Stimulated activated CD8-positive, alpha-beta memory T cell treated with anti-CD3 and anti-CD28 coated beads, Interleukin-15, amount 100 ng/mL, for 48 hours (primary cell): Measurements from ENCODE around the gene FBF1.
"Not testable (repeated sequence)": the region's sequence is repeated elsewhere in the genome, so short reads cannot be mapped to it uniquely, and the experiment has no call there.

Source experiments
- DNase-seq, 2 donors: peaks; one replicate each; pipeline ENCODE4 v3.0.0-alpha.2; 2020; ENCODE audit warnings: low read depth in 2 of 2

The FBF1 gene

GRCh38 chr17:75940727-75941441 lies at the start of gene FBF1:
TSS of gene FBF1 (minus strand) at chr17:75941042. CDS start at chr17:75938149, 2,893 bp downstream.
- peak; percentile 87 to 88 for DNase-seq

GRCh38 chr17:75987041-75987440 lies 46.2 kb upstream of the FBF1 start:
- DNase-seq = no peak

- DNase-seq = no peak
Measured at GRCh38 chr17:75985986-75986385, 45.1 kb upstream of the FBF1 start.

- no peak for DNase-seq
Measured at GRCh38 chr17:75983501-75984181, 42.8 kb upstream of the FBF1 start.

GRCh38 chr17:75981019-75981615 lies 40.3 kb upstream of the FBF1 start:
- DNase-seq = no peak

- no peak for DNase-seq
Measured at GRCh38 chr17:75980188-75981018, 39.6 kb upstream of the FBF1 start.

GRCh38 chr17:75979705-75980187 lies 38.9 kb upstream of the FBF1 start:
- DNase-seq = no peak

- DNase-seq = peak; percentile 94
Measured at GRCh38 chr17:75978938-75979704, 38.3 kb upstream of the FBF1 start, which contains the start of the genes ACOX1 and TEN1. TSS of gene ACOX1 (minus strand) at chr17:75979166. CDS start at chr17:75979073, 93 bp downstream. TSS of gene TEN1 (plus strand) at chr17:75979240. CDS start at chr17:75986193, 6,953 bp downstream.

GRCh38 chr17:75976175-75976848 lies 35.5 kb upstream of the FBF1 start:
- DNase-seq = no peak

- no peak for DNase-seq
Measured at GRCh38 chr17:75975757-75976174, 34.9 kb upstream of the FBF1 start.

- not testable (repeated sequence) for DNase-seq
Measured at GRCh38 chr17:75975187-75975586, 34.3 kb upstream of the FBF1 start.

GRCh38 chr17:75970626-75971025 lies 29.8 kb upstream of the FBF1 start:
- DNase-seq = no peak

GRCh38 chr17:75970011-75970523 lies 29.2 kb upstream of the FBF1 start:
- no peak for DNase-seq

GRCh38 chr17:75969044-75969443 lies 28.2 kb upstream of the FBF1 start:
- DNase-seq = not testable (repeated sequence)

GRCh38 chr17:75965468-75965867 lies 24.6 kb upstream of the FBF1 start:
- no peak for DNase-seq

GRCh38 chr17:75959839-75960511 lies 19.1 kb upstream of the FBF1 start:
- DNase-seq = no peak

- no peak for DNase-seq
Measured at GRCh38 chr17:75959051-75959838, 18.4 kb upstream of the FBF1 start.

- DNase-seq = no peak
Measured at GRCh38 chr17:75950855-75951554, 10.2 kb upstream of the FBF1 start.
